Measurements from ENCODE around the gene TINAGL1. TPM values are rescaled to one million over a fixed set of nuclear protein-coding genes. Genes with fewer than 3 reads are reported as not detected.

The TINAGL1 gene
- total RNA-seq, 1 experiment from 2014 or later: 2.5 TPM

DNA sequence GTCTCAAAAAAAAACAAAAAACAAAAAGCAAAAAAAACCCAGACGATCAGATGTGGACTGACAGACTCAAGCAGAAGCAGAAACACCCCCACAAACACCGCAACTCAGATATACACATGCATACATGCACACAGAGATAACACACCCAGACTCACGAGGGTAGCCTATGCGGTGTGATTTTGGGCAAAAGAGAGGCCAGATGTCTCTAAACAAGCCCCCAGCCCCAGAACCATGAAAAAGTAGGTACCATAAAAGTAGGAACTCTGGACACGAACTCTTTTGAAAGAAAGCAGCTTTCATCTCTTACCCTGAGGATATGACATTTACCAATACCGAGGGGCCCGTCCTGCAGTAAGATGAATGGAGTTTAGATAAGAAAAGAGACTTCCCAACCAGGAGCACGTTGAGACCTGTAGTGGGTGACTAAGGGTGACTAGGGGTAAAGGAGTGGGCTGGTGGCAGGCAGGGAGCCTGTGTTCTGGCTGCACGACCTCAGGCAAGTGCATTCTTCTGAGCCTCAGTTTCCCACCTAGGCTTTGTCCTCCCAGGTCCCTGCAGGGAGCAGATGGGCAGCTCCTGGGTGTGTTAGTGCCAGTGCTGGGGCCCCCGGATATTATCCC is 1.5 kb upstream of the TINAGL1 start:
- Histone ChIP-seq H3T11ph (ENCODE audit: low read length) (no peak overlapping the region), H2BK5ac (ENCODE audit: insufficient read length, low read length) (no peak overlapping the region), H3K27me3 (ENCODE audit: insufficient read depth, low read length) (no peaks in the 10 kb centered on the region), H2BK120ac (ENCODE audit: low read depth, low read length, poor library complexity, severe bottlenecking) (no peak overlapping the region), H3K56ac (ENCODE audit: insufficient read length, low read depth, low read length) (no peak overlapping the region), H3K79me2 (ENCODE audit: insufficient read depth, low read length) (no peaks in the 10 kb centered on the region), H3K4me2 (ENCODE audit: insufficient read depth, insufficient read length, low read length) (no peak overlapping the region), H3K4ac (ENCODE audit: low read depth, low read length) (no peak overlapping the region), H4K91ac (ENCODE audit: insufficient read length, low read depth, low read length) (no peak overlapping the region), H3K27ac (ENCODE audit: insufficient read length, low read depth, low read length) (no peak overlapping the region), H2BK12ac (ENCODE audit: insufficient read length, low read depth, low read length) (no peak overlapping the region), H3K23me2 (ENCODE audit: insufficient read length, low read depth, low read length, poor library complexity, severe bottlenecking) (no peaks in the 10 kb centered on the region), H2AFZ (ENCODE audit: low read length) (no peak overlapping the region), H3K23ac (ENCODE audit: insufficient read length, low read depth, low read length) (no peak overlapping the region), H3K18ac (ENCODE audit: insufficient read length, low read depth, low read length) (no peak overlapping the region), H2BK15ac (ENCODE audit: low read depth, low read length) (no peak overlapping the region), H3K9me3 (ENCODE audit: control insufficient read depth, low read depth, low read length) (no peaks in the 10 kb centered on the region), H3K14ac (ENCODE audit: insufficient read depth, low read length) (no peak overlapping the region), H3K9ac (ENCODE audit: extremely low read depth, insufficient read length, low read length) (no peak overlapping the region), H2AK5ac (ENCODE audit: insufficient read length, low read length) (no peak overlapping the region), H4K20me1 (ENCODE audit: control insufficient read depth, insufficient read depth, insufficient read length) (no peaks in the 10 kb centered on the region), H3K4me1 (ENCODE audit: insufficient read depth, low read length) (peaks cover 5% of the 10 kb centered on the region; the same call in 1 of the 2 replicates), H4K5ac (ENCODE audit: insufficient read length, low read depth, low read length) (no peak overlapping the region), H4K8ac (replicated peaks; ENCODE audit: insufficient read length, low read depth, low read length) (no peak overlapping the region), H2BK20ac (ENCODE audit: low read depth, low read length, poor library complexity, severe bottlenecking) (no peak overlapping the region), H3K79me1 (ENCODE audit: insufficient read depth, low read depth, low read length, poor library complexity, severe bottlenecking) (no peaks in the 10 kb centered on the region)
- DNase-seq: no peak
- H3K4me1 Mint-ChIP-seq: peaks cover 18 to 27% of the 10 kb centered on the region in 2 experiments
- H3K4me3 Mint-ChIP-seq: no peak overlapping the region
- no peak overlapping the region for H3K27ac Mint-ChIP-seq
- no peaks in the 10 kb centered on the region for H3K36me3 Mint-ChIP-seq (ENCODE audit: insufficient read depth in 1 of 3, low read depth in 3 of 3)
- H3K9me3 Mint-ChIP-seq: no peaks in the 10 kb centered on the region
- H3K27me3 Mint-ChIP-seq (ENCODE audit: low read depth): peaks cover 7% of the 10 kb centered on the region
- no CpG with 5 or more reads among the region's 10 CpGs for WGBS (ENCODE audit: extremely low coverage, insufficient read length, low lambda C conversion rate)
- TF ChIP-seq, protein P1, sequence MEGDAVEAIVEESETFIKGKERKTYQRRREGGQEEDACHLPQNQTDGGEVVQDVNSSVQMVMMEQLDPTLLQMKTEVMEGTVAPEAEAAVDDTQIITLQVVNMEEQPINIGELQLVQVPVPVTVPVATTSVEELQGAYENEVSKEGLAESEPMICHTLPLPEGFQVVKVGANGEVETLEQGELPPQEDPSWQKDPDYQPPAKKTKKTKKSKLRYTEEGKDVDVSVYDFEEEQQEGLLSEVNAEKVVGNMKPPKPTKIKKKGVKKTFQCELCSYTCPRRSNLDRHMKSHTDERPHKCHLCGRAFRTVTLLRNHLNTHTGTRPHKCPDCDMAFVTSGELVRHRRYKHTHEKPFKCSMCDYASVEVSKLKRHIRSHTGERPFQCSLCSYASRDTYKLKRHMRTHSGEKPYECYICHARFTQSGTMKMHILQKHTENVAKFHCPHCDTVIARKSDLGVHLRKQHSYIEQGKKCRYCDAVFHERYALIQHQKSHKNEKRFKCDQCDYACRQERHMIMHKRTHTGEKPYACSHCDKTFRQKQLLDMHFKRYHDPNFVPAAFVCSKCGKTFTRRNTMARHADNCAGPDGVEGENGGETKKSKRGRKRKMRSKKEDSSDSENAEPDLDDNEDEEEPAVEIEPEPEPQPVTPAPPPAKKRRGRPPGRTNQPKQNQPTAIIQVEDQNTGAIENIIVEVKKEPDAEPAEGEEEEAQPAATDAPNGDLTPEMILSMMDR (conservative IDR thresholded peaks at IDR 0.05): no peak

Data from H9 (cell line).